ENCODE results near the gene TAGLN2. TPM values are rescaled to one million over a fixed set of nuclear protein-coding genes. Genes with fewer than 3 reads are reported as not detected.

Gene TAGLN2
- total and polyA plus RNA-seq, 9 of the 15 experiments (the other 6 are each of a cell fraction or from before 2014, with no cell fraction given): 192 to 683 (median 455) TPM

GRCh38 chr1:159877695-159878444 is 47.4 kb downstream of the TAGLN2 start:
- no TSS peak for BruUV-seq (replicated peaks)
- TF ChIP-seq SUPT5H (IDR thresholded peaks at IDR 0.05) (no peak), NFIC (IDR thresholded peaks at IDR 0.05) (peak; percentile 52), VEZF1 (CRISPR knock-in tag; IDR thresholded peaks at IDR 0.05) (no peak), ZNF311 (CRISPR knock-in tag; IDR thresholded peaks at IDR 0.05) (no peak)
- in situ Hi-C loops (cut with MboI) (no loop called here), intact Hi-C loops (cut with micrococcal nuclease) (no loop called here)
- H2AFZ ChIP-seq (ENCODE audit: low read depth, low read length): no peak overlapping the region
- ATAC-seq: no peak
- POLR2A ChIA-PET: interaction anchor here (1.3 to 3.1 kb wide), 2 partner anchors 9 to 38 kb away, joined by 8 to 21 read pairs; no protein-coding TSS in a partner anchor
- no peaks in the 10 kb centered on the region; the same call in 1 of the 2 replicates for H3K9me3 ChIP-seq (replicated peaks; ENCODE audit: control insufficient read depth, insufficient read depth, low read depth, low read length)
- FAIRE-seq: no peak
- WGBS (ENCODE audit: insufficient coverage, low coverage, missing lambda C conversion rate): 48% methylated on average over 6 of the region's 6 CpGs
- H4K20me1 ChIP-seq (replicated peaks; ENCODE audit: control insufficient read depth, insufficient read depth, low read length): no peaks in the 10 kb centered on the region; the same call in 1 of the 2 replicates
- H3K36me3 ChIP-seq (ENCODE audit: control insufficient read depth, insufficient read depth, low read length): no peaks in the 10 kb centered on the region
- CTCF ChIA-PET (ENCODE audit: low intra/inter-chr PET ratio): no interaction called here
- H3K9me1 ChIP-seq (ENCODE audit: control insufficient read depth, insufficient read depth, low read length): peaks cover 3% of the 10 kb centered on the region
- no peak overlapping the region for H3K9ac ChIP-seq (ENCODE audit: insufficient read depth in 1 of 2, low read depth in 2 of 2, low read length in 2 of 2)
- H3K27me3 ChIP-seq (ENCODE audit: control insufficient read depth in 2 of 2, insufficient read depth in 2 of 2, low read length in 2 of 2): peaks cover 0 to 6% of the 10 kb centered on the region in 2 experiments; a peak in 2 of 5 replicates
- no peak overlapping the region for H3K4me3 ChIP-seq
- no peak overlapping the region for H3K4me2 ChIP-seq (ENCODE audit: insufficient read depth, low read length)
- no peaks in the 10 kb centered on the region for H3K79me2 ChIP-seq (ENCODE audit: control insufficient read depth, insufficient read depth, low read length)
- no peak for DNase-seq (ENCODE audit: extremely low read depth in 1 of 4, low spot score in 3 of 4)
- peaks cover 4 to 43% of the 10 kb centered on the region in 2 experiments; a peak in 4 of 5 replicates for H3K4me1 ChIP-seq (replicated peaks in 1 of 2; ENCODE audit: control insufficient read depth in 2 of 2, insufficient read depth in 2 of 2, low read length in 2 of 2)
- H3K27ac ChIP-seq (ENCODE audit: extremely low read depth, low read depth, low read length): no peak overlapping the region
